GM12878 (cell line): ENCODE results near the gene PHACTR3. TPM values are rescaled to one million over a fixed set of nuclear protein-coding genes. Genes with fewer than 3 reads are reported as not detected.

Experiments used
- ATAC-seq: fragments of 200-7000 bp; cut with Tn5 transposase; 3 replicates; pipeline ENCODE4 v1.9.1; 2020; ENCODE audit warnings: mild to moderate bottlenecking, moderate library complexity
- BruUV-seq: library from RNA; stranded (reverse); fragments of 400-500 nt; replicated peaks from 2 replicates; lab custom pipeline; 2021; lab: Mats Ljungman, UMichigan
- CTCF ChIA-PET: fragments of 300-600 bp; sonication (Branson Sonifier 250); formaldehyde crosslinking; extraction: SDS; loops from one replicate; lab custom pipeline; 2021; ENCODE audit warnings: inconsistent platforms; lab: Yijun Ruan, JAX
- POLR2A ChIA-PET: fragments of 350-600 bp; formaldehyde crosslinking; extraction: SDS; loops from one replicate; lab custom pipeline; 2021; ENCODE audit warnings: inconsistent platforms; lab: Charles Lee
- RAD21 ChIA-PET: fragments of 300-600 bp; sonication (Branson Sonifier 250); formaldehyde crosslinking; loops from one replicate; lab custom pipeline; 2023; ENCODE audit warnings: antibody characterized with exemption; ENCODE audit not compliant: unreplicated experiment; lab: Charles Lee
- SMC1A ChIA-PET: fragments of 300-600 bp; sonication (Branson Sonifier 250); formaldehyde crosslinking; loops from one replicate; lab custom pipeline; 2023; ENCODE audit not compliant: unreplicated experiment, uncharacterized antibody; lab: Charles Lee
- DNase-seq: peaks from one replicate; pipeline ENCODE4 v3.0.0-alpha.2; 2011; ENCODE audit warnings: low read depth, low spot score
- FAIRE-seq: peaks from 3 replicates; lab custom pipeline; 2011; peaks lifted over from hg19 to GRCh38; lab: Jason Lieb, UNC
- H2AFZ ChIP-seq: 2 replicates; pipeline ENCODE4 v1.6.0; 2011; ENCODE audit warnings: low read depth, low read length, control low read depth; ENCODE audit not compliant: control insufficient read depth
- H3K27ac ChIP-seq: 2 replicates; pipeline ENCODE4 v1.5.1; 2011; ENCODE audit warnings: control low read depth; ENCODE audit not compliant: control insufficient read depth, insufficient read depth
- H3K27me3 ChIP-seq, 2 experiments: replicated peaks in 1 of 2; 2 replicates each; pipeline versions ENCODE4 v1.6.0 to v1.6.1; 2011; ENCODE audit warnings: low read length in 1 of 2; ENCODE audit not compliant: control insufficient read depth in 2 of 2, insufficient read depth in 2 of 2
- H3K36me3 ChIP-seq, 2 experiments: 2 replicates each; pipeline ENCODE4 v1.5.1; 2011; ENCODE audit warnings: low read length in 1 of 2; ENCODE audit not compliant: control insufficient read depth in 2 of 2, insufficient read depth in 2 of 2
- H3K4me1 ChIP-seq: 2 replicates; pipeline ENCODE4 v1.6.1; 2011; ENCODE audit warnings: mild to moderate bottlenecking, low read length, moderate library complexity, mixed read lengths; ENCODE audit not compliant: control insufficient read depth, insufficient read depth
- H3K4me2 ChIP-seq: 2 replicates; pipeline ENCODE4 v1.6.0; 2011; ENCODE audit warnings: control low read depth; ENCODE audit not compliant: control insufficient read depth, insufficient read depth
- H3K4me3 ChIP-seq: fragments of 200-600 bp; sonication (generic); 2 replicates; pipeline ENCODE4 v1.5.1; 2016
- H3K79me2 ChIP-seq: 2 replicates; pipeline ENCODE4 v1.6.0; 2011; ENCODE audit warnings: low read length; ENCODE audit not compliant: control insufficient read depth, insufficient read depth
- H3K9ac ChIP-seq: 2 replicates; pipeline ENCODE4 v1.8.0; 2011; ENCODE audit warnings: low read length, control low read depth, mixed read lengths; ENCODE audit not compliant: control insufficient read depth, insufficient read depth
- H3K9me3 ChIP-seq: replicated peaks from 3 replicates; pipeline ENCODE4 v1.5.1; 2011; ENCODE audit warnings: mild to moderate bottlenecking, low read length; ENCODE audit not compliant: control insufficient read depth, insufficient read depth
- H4K20me1 ChIP-seq: 2 replicates; pipeline ENCODE4 v1.6.0; 2011; ENCODE audit not compliant: control insufficient read depth, insufficient read depth
- ASH2L ChIP-seq: fragments of 300-600, 200-600 bp; sonication (generic); IDR thresholded peaks from 2 replicates; pipeline ENCODE4 v1.6.1; 2017; ENCODE audit warnings: low read depth, mild to moderate bottlenecking, borderline replicate concordance
- EP300 ChIP-seq, 2 experiments: fragments of 150-350 bp in 1 of 2; IDR thresholded peaks; 2 replicates each; pipeline ENCODE4 v1.6.1; 2011 to 2012; ENCODE audit warnings: low read depth in 2 of 2, low read length in 2 of 2, borderline replicate concordance in 1 of 2, improper control_type of control experiment in 1 of 2, inconsistent platforms in 1 of 2; ENCODE audit not compliant: control insufficient read depth in 1 of 2
- ETV6 ChIP-seq, 2 experiments: fragments of 450-650 bp in 1 of 2; IDR thresholded peaks in 1 of 2; conservative IDR thresholded peaks in 1 of 2; 2 replicates each; pipeline ENCODE4 v1.6.1; 2014; ENCODE audit warnings: antibody characterized with exemption in 1 of 2, borderline replicate concordance in 1 of 2, low read depth in 1 of 2, mild to moderate bottlenecking in 1 of 2, moderate library complexity in 1 of 2
- FOS ChIP-seq: IDR thresholded peaks from 3 replicates; pipeline ENCODE4 v1.6.1; 2011; ENCODE audit warnings: borderline replicate concordance; ENCODE audit not compliant: insufficient read length; ENCODE audit errors: extremely low read depth
- HDAC6 ChIP-seq: fragments of 200-600 bp; sonication (generic); IDR thresholded peaks from one replicate; pipeline ENCODE4 v1.8.0; 2017; ENCODE audit warnings: antibody characterized with exemption; ENCODE audit not compliant: unreplicated experiment
- IKZF1 ChIP-seq: fragments of 450-650 bp; conservative IDR thresholded peaks from 2 replicates; pipeline ENCODE4 v1.6.1; 2017; ENCODE audit warnings: antibody characterized with exemption, mild to moderate bottlenecking
- IRF3 ChIP-seq: fragments of 450-650 bp; IDR thresholded peaks from 2 replicates; pipeline ENCODE4 v1.6.1; 2014; ENCODE audit warnings: mild to moderate bottlenecking
- JUND ChIP-seq: IDR thresholded peaks from 2 replicates; pipeline ENCODE4 v1.6.1; 2012; ENCODE audit warnings: low read depth, mild to moderate bottlenecking, low read length, improper control_type of control experiment, moderate library complexity
- NR2C1 ChIP-seq: fragments of 450-650 bp; IDR thresholded peaks from 2 replicates; pipeline ENCODE4 v1.6.1; 2017; ENCODE audit warnings: antibody characterized with exemption, mild to moderate bottlenecking, moderate library complexity
- POLR2A ChIP-seq: IDR thresholded peaks from 2 replicates; pipeline ENCODE4 v1.6.1; 2011; ENCODE audit warnings: low read depth, mild to moderate bottlenecking, low read length
- SMAD1 ChIP-seq: fragments of 450-650 bp; IDR thresholded peaks from 2 replicates; pipeline ENCODE4 v1.6.1; 2018; ENCODE audit warnings: mild to moderate bottlenecking, low read depth; ENCODE audit not compliant: partially characterized antibody
- SREBF1 ChIP-seq: IDR thresholded peaks from 2 replicates; pipeline ENCODE4 v1.6.1; 2012; ENCODE audit warnings: mild to moderate bottlenecking, low read length
- ZBTB33 ChIP-seq: fragments of 450-650 bp; IDR thresholded peaks from 2 replicates; pipeline ENCODE4 v1.6.1; 2017; ENCODE audit warnings: mild to moderate bottlenecking
- WGBS: methylation state at CpG from one replicate; pipeline ENCODE4 v1.1.6; 2016; ENCODE audit warnings: low lambda C conversion rate; ENCODE audit not compliant: insufficient replicate concordance, insufficient coverage; ENCODE audit errors: missing lambda C conversion rate; 5-methylcytosine and 5-hydroxymethylcytosine counted together
- in situ Hi-C: fragments of 300-500 bp; cut with MboI; formaldehyde crosslinking; loops from 9 replicates; pipeline ENCODE4 v1.14.3; 2018; ENCODE audit warnings: mixed read lengths
- intact Hi-C: fragments of 100-400 bp; cut with micrococcal nuclease; formaldehyde crosslinking; loops from one replicate; pipeline ENCODE4 v1.14.2; 2022; ENCODE audit not compliant: unreplicated experiment
- polyA plus RNA-seq, 11 experiments: library from polyadenylated mRNA; depleted of rRNA in 4 of 11; unstranded in 6 of 11; stranded (reverse) in 5 of 11; fragments of >200 nt; fragmentation: Nextera tagmentation in 4 of 11; fragmentation: Illumina TruSeq in 1 of 11; extraction: Ambion mirVana in 4 of 11; extraction: Trizol in 1 of 11; gene quantifications; 1 replicate in 1 of 11; 2 replicates in 10 of 11; pipeline versions ENCODE4 v1.2.1 to v1.2.3, GENCODE V29; 2011 to 2016; ENCODE audit warnings: inconsistent platforms in 2 of 11, missing spikeins in 2 of 11, low read depth in 1 of 11
- total RNA-seq, 4 experiments: library from RNA; depleted of rRNA in 3 of 4; stranded (reverse); fragments of >200 nt in 3 of 4; fragmentation: Illumina TruSeq in 1 of 4; extraction: Trizol in 1 of 4; gene quantifications; 2 replicates each; pipeline versions ENCODE4 v1.2.1 to v1.2.3, GENCODE V29; 2013 to 2021
- TF ChIP-seq, protein P1 (sequence below), 3 experiments: IDR thresholded peaks in 2 of 3; conservative IDR thresholded peaks in 1 of 3; 2 replicates each; pipeline ENCODE4 v1.5.1; 2011; ENCODE audit warnings: low read depth in 3 of 3, low read length in 3 of 3, mild to moderate bottlenecking in 3 of 3, control low read depth in 2 of 3, moderate library complexity in 2 of 3, inconsistent platforms in 1 of 3, mixed read lengths in 1 of 3; ENCODE audit not compliant: control insufficient read depth in 2 of 3, insufficient read depth in 1 of 3; ENCODE audit errors: extremely low read depth in 1 of 3
- TF ChIP-seq, protein P2 (sequence below): IDR thresholded peaks from 2 replicates; pipeline ENCODE4 v1.6.1; 2012; ENCODE audit warnings: low read depth, low read length, improper control_type of control experiment

Gene PHACTR3
- total and polyA plus RNA-seq, 10 of the 15 experiments (the other 5 are each of a cell fraction or from before 2014, with no cell fraction given): 0.17 to 2.7 (median 0.27) TPM; not detected in 1

DNA sequence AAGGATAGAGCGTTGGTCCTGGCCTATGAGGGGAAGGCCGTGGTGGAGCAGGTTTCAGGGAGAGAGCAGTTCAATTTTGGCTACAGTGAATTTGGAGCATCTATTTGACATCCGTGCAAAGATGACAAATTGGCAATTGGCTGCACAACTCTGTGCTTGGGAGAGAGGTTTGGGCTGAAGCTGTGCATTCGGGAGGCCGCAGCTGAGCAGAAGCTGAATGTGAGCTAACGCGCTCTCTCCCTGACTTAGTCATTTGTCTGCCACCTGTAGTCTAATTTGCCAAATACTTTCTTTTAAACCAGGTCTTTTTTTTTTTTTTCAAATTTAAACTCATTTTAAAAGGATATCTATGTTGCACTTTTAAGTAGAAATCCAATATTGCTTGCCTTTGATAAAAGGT lies 78.8 kb downstream of the PHACTR3 start (continued):
- no peak for TF ChIP-seq SREBF1
- no peak for TF ChIP-seq FOS
- no peak for TF ChIP-seq EP300 (IDR thresholded peaks at IDR 0.05; ENCODE audit: borderline replicate concordance in 1 of 2, control insufficient read depth in 1 of 2, low read depth in 2 of 2, low read length in 2 of 2)
- TF ChIP-seq ZBTB33: no peak
- TF ChIP-seq IRF3: no peak

GRCh38 chr20:59684685-59685242 lies 80.4 kb downstream of the PHACTR3 start:
- Histone ChIP-seq H3K9me3 (no peaks in the 10 kb centered on the region), H3K79me2 (no peaks in the 10 kb centered on the region), H3K9ac (no peak overlapping the region), H3K36me3 (no peaks in the 10 kb centered on the region), H4K20me1 (no peaks in the 10 kb centered on the region), H3K4me3 (no peak overlapping the region), H3K4me1 (no peaks in the 10 kb centered on the region), H2AFZ (no peak overlapping the region), H3K27me3 (no peaks in the 10 kb centered on the region), H3K27ac (no peak overlapping the region), H3K4me2 (no peak overlapping the region)
- 18% methylated on average over 9 of the region's 9 CpGs for WGBS
- no TSS peak for BruUV-seq
- FAIRE-seq (no peak), DNase-seq (no peak), ATAC-seq (no peak)
- intact Hi-C loops (no loop called here), in situ Hi-C loops (no loop called here)
- CTCF ChIA-PET: no interaction called here
- POLR2A ChIA-PET: no interaction called here
- SMC1A ChIA-PET: no interaction called here
- RAD21 ChIA-PET: no interaction called here
- TF ChIP-seq SMAD1 (no peak), HDAC6 (no peak), ASH2L (no peak), IKZF1 (no peak), JUND (no peak), NR2C1 (no peak), POLR2A (no peak), ETV6 (conservative IDR thresholded peaks at IDR 0.05 in 1 of 2, IDR thresholded peaks at IDR 0.05 in 1 of 2; ENCODE audit: borderline replicate concordance in 1 of 2, low read depth in 1 of 2) (no peak)
- TF ChIP-seq, protein P1, sequence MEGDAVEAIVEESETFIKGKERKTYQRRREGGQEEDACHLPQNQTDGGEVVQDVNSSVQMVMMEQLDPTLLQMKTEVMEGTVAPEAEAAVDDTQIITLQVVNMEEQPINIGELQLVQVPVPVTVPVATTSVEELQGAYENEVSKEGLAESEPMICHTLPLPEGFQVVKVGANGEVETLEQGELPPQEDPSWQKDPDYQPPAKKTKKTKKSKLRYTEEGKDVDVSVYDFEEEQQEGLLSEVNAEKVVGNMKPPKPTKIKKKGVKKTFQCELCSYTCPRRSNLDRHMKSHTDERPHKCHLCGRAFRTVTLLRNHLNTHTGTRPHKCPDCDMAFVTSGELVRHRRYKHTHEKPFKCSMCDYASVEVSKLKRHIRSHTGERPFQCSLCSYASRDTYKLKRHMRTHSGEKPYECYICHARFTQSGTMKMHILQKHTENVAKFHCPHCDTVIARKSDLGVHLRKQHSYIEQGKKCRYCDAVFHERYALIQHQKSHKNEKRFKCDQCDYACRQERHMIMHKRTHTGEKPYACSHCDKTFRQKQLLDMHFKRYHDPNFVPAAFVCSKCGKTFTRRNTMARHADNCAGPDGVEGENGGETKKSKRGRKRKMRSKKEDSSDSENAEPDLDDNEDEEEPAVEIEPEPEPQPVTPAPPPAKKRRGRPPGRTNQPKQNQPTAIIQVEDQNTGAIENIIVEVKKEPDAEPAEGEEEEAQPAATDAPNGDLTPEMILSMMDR (IDR thresholded peaks at IDR 0.05 in 2 of 3, conservative IDR thresholded peaks at IDR 0.05 in 1 of 3; ENCODE audit: control insufficient read depth in 2 of 3, extremely low read depth in 1 of 3, insufficient read depth in 1 of 3, low read depth in 3 of 3, low read length in 3 of 3): no peak
- TF ChIP-seq, protein P2, sequence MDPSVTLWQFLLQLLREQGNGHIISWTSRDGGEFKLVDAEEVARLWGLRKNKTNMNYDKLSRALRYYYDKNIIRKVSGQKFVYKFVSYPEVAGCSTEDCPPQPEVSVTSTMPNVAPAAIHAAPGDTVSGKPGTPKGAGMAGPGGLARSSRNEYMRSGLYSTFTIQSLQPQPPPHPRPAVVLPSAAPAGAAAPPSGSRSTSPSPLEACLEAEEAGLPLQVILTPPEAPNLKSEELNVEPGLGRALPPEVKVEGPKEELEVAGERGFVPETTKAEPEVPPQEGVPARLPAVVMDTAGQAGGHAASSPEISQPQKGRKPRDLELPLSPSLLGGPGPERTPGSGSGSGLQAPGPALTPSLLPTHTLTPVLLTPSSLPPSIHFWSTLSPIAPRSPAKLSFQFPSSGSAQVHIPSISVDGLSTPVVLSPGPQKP: no peak
